Activated B cell treated with CpG ODN at 0.5 μM for 24 hours (primary cell): Measurements from ENCODE around the gene MAP4K2. TPM values are rescaled to one million over a fixed set of nuclear protein-coding genes. Genes with fewer than 3 reads are reported as not detected.

Source experiments
- ATAC-seq: fragments of 200-7000 bp; cut with Tn5 transposase; one replicate; pipeline ENCODE4 v1.10.0; 2021; ENCODE audit warnings: low read depth, mild to moderate bottlenecking, moderate library complexity
- CTCF ChIA-PET: fragments of 350-600 bp; sonication (Branson Sonifier 250); formaldehyde crosslinking; loops from one replicate; lab custom pipeline; 2021; ENCODE audit warnings: antibody characterized with exemption; lab: Charles Lee
- POLR2A ChIA-PET: fragments of 350-600 bp; sonication (Branson Sonifier 250); formaldehyde crosslinking; loops from one replicate; lab custom pipeline; 2021; ENCODE audit warnings: antibody characterized with exemption; lab: Charles Lee
- DNase-seq: peaks from one replicate; pipeline ENCODE4 v3.0.0; 2022
- H3K27ac Mint-ChIP-seq: one replicate; pipeline ENCODE4 v1.8.0; 2020; ENCODE audit warnings: mixed read lengths
- H3K27me3 Mint-ChIP-seq: one replicate; pipeline ENCODE4 v1.8.0; 2021; ENCODE audit warnings: mixed read lengths
- H3K36me3 Mint-ChIP-seq: one replicate; pipeline ENCODE4 v1.8.0; 2021; ENCODE audit warnings: low read depth, mixed read lengths
- H3K4me1 Mint-ChIP-seq: one replicate; pipeline ENCODE4 v1.8.0; 2021; ENCODE audit warnings: mixed read lengths
- H3K4me3 Mint-ChIP-seq: one replicate; pipeline ENCODE4 v1.8.0; 2020; ENCODE audit warnings: mild to moderate bottlenecking, mixed read lengths
- H3K9me3 Mint-ChIP-seq: one replicate; pipeline ENCODE4 v1.8.0; 2020; ENCODE audit warnings: mixed read lengths
- intact Hi-C: fragments of 100-400 bp; cut with micrococcal nuclease; formaldehyde crosslinking; loops from one replicate; pipeline ENCODE4 v1.15.1; 2024
- total RNA-seq: library from RNA; stranded (reverse); gene quantifications from 2 replicates; pipeline ENCODE4 v1.2.3, GENCODE V29; 2022
- TF ChIP-seq, protein P1 (sequence below): fragments of 200-600 bp; IDR thresholded peaks from one replicate; pipeline ENCODE4 v1.8.0; 2022; ENCODE audit warnings: antibody characterized with exemption, mild to moderate bottlenecking

MAP4K2 gene
- total RNA-seq, 1 donor from 2014 or later = 73.6 TPM

DNA sequence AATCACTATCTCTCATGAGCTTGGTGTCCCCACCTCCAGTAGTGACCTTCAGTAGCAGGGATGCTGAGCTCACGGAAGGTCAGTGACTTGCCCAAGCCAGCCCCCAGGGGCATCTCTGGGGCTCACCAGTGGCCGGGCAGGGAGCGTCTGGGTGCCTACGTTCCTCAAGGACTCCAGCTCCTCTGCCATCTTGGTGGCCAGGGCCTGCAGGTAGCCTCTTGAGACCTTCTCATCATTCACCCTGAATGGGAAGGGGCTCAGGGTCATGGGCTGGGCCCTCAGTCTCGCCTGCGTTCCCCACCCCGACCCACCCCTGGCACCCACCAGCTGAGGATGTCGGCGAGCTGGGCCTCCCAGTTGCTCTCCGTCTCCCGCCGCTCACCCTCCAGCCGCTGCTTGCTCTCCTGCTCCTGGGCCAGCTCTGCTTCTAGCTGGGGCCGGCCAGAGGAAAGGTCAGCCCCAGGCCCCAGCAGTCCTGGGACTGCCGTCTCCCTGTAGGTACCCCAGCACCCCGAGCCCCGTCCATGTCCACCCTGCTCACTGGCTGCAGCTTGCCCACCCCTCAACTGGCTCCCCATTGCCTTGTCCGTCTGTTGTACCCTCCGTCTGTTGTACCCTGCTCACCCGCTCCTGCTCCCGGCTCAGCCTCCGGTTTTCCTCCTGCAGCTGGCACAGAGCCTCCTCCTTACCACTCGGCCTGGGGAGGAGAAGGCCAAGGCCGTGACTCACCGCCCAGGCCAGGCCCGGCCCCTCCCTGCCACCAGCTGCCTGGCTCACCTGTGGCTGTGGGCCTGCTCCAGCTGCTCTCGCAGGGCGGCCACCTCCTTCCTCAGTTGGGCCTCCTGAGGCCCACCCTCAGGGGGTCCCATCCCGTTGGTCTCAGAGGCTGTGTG is 32.0 kb upstream of the MAP4K2 start:
- TF ChIP-seq, protein P1, sequence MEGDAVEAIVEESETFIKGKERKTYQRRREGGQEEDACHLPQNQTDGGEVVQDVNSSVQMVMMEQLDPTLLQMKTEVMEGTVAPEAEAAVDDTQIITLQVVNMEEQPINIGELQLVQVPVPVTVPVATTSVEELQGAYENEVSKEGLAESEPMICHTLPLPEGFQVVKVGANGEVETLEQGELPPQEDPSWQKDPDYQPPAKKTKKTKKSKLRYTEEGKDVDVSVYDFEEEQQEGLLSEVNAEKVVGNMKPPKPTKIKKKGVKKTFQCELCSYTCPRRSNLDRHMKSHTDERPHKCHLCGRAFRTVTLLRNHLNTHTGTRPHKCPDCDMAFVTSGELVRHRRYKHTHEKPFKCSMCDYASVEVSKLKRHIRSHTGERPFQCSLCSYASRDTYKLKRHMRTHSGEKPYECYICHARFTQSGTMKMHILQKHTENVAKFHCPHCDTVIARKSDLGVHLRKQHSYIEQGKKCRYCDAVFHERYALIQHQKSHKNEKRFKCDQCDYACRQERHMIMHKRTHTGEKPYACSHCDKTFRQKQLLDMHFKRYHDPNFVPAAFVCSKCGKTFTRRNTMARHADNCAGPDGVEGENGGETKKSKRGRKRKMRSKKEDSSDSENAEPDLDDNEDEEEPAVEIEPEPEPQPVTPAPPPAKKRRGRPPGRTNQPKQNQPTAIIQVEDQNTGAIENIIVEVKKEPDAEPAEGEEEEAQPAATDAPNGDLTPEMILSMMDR = no peak
- no peak for DNase-seq
- CTCF ChIA-PET = no interaction called here
- H3K4me1 Mint-ChIP-seq = no peaks in the 10 kb centered on the region
- H3K27ac Mint-ChIP-seq = no peak overlapping the region
- no peak for ATAC-seq
- H3K9me3 Mint-ChIP-seq = no peaks in the 10 kb centered on the region
- POLR2A ChIA-PET = interaction anchor here (0.9 kb wide), 1 partner anchor 180 kb away, joined by 5 read pairs; no protein-coding TSS in a partner anchor
- H3K4me3 Mint-ChIP-seq = no peak overlapping the region
- intact Hi-C loops = no loop called here
- peaks cover 14% of the 10 kb centered on the region for H3K36me3 Mint-ChIP-seq
- H3K27me3 Mint-ChIP-seq = no peaks in the 10 kb centered on the region

DNA sequence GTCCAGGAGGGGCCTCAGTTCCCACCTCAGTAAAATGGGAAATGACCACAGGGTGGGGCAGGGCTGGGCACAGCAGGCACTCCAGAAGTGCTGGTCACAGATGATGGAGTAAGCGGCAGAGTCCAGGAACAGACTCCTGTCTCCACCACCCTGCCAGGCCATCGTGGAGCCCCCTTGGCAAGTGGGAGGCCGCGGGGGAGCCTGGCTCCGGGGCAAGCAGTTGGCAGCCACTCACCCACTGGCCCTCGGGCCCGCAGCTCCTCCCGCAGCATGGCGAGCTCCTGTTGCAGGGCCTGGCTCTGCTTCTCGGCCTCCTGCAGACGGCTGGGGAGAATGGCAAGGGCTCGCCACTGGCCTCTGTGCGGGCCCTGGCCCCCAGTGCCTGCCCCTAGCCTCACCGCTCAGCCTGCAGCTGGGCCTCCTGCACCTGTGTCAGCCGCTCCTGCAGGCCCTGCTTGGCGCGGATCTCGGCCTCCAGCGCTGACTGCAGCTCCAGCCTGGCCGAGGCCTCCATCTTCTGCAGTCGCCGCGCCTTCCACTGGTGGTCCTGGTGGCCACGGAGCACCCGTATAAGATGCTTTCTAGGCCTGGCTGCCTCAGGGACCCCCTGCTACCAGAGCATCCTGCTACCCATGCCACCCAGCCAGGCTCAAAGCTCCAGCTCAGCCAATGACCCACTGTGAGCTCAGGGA is 31.2 kb upstream of the MAP4K2 start:
- Mint-ChIP-seq H3K36me3 (peaks cover 9% of the 10 kb centered on the region), H3K27me3 (no peaks in the 10 kb centered on the region), H3K4me3 (no peak overlapping the region), H3K9me3 (no peaks in the 10 kb centered on the region), H3K4me1 (no peaks in the 10 kb centered on the region), H3K27ac (no peak overlapping the region)
- DNase-seq = no peak
- ChIA-PET POLR2A (interaction anchor here (0.9 kb wide), 1 partner anchor 181 kb away, joined by 5 read pairs; no protein-coding TSS in a partner anchor), CTCF (no interaction called here)
- ATAC-seq = no peak
- TF ChIP-seq, protein P1 = no peak
- intact Hi-C loops = no loop called here

DNA sequence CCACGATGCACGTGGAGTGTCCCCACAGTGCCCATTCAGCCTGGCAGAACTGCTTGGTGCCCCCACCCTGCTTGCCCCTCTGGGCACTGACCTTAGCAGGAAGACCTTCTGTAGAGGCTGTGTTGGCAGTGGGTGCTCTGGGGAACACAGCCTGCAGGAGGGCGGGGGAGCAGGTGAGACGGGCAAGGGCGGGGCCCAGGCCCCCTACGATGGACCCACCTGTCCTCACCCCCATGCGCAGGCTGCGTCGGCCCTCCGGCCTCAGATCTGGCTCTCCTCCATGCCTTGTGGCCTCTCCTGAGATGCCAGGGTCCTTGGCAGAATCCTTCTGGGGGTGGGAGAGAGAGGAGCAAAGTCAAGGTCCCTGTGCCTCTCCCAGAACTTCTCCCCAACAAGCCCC is 30.5 kb upstream of the MAP4K2 start:
- Mint-ChIP-seq H3K36me3 (peaks cover 9% of the 10 kb centered on the region), H3K4me3 (no peak overlapping the region), H3K27me3 (no peaks in the 10 kb centered on the region), H3K27ac (no peak overlapping the region), H3K9me3 (no peaks in the 10 kb centered on the region), H3K4me1 (peaks cover 2% of the 10 kb centered on the region)
- CTCF ChIA-PET = no interaction called here
- intact Hi-C loops = no loop called here
- POLR2A ChIA-PET = interaction anchor here (0.9 kb wide), 1 partner anchor 182 kb away, joined by 5 read pairs; no protein-coding TSS in a partner anchor
- TF ChIP-seq, protein P1 = no peak
- no peak for DNase-seq
- ATAC-seq = no peak

DNA sequence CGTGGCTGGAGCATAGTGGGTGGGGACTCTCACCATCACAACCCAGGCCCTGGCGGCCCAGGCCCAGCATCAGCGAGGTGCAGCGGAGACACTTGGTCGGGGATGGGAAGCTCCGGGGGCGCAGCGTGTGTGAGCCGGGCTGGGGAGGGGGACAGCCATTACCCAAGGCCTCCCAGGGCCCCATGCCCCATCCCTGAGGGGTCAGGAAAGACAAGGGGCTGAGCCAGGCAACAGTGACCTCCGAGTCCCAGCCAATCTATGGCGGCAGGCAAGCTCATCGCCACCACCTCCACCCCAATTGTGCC is 30.1 kb upstream of the MAP4K2 start:
- ChIA-PET CTCF (no interaction called here), POLR2A (no interaction called here)
- intact Hi-C loops = no loop called here
- Mint-ChIP-seq H3K9me3 (no peaks in the 10 kb centered on the region), H3K4me1 (peaks cover 2% of the 10 kb centered on the region), H3K36me3 (peaks cover 9% of the 10 kb centered on the region), H3K27ac (no peak overlapping the region), H3K27me3 (no peaks in the 10 kb centered on the region), H3K4me3 (no peak overlapping the region)
- ATAC-seq (no peak), DNase-seq (no peak)
- TF ChIP-seq, protein P1 = no peak

DNA sequence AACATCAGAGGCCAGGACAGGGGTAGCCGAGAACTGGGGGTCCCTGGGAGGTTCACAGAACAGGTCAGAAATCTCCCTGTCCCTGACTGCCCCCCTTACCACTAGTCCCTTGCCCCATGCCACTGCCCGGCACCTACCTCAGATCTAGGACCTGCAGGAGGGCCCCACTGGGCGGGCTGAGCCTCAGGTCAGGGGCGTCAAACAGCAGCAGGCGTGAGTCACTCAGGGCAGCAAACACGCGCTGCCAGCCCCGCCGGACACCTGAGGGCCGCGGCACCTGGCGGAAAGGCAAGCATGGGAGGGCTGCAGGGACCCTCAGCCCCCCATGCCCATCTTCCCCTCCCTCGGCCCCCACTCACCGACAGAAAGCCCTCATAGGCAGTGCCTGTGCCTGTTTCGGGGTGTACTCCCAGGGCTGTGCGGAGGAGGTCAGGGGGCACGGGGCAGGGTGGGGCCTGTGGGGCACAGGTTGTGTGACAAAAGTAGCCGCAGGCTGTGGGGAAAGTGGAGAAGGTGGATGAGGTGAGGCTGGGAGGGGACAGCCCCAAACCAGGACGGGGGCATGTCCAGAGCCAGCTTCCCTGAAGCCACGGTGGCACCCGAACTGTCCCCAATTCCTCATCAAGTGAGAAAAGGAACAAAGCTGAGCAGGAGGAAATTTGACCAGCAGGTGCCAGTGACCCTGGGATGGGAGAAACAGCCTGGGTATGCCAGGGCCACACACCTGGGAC is 29.6 kb upstream of the MAP4K2 start:
- intact Hi-C loops = no loop called here
- Mint-ChIP-seq H3K27ac (no peak overlapping the region), H3K9me3 (no peaks in the 10 kb centered on the region), H3K4me1 (peaks cover 2% of the 10 kb centered on the region), H3K36me3 (peaks cover 11% of the 10 kb centered on the region), H3K4me3 (no peak overlapping the region), H3K27me3 (no peaks in the 10 kb centered on the region)
- TF ChIP-seq, protein P1 = no peak
- no peak for ATAC-seq
- CTCF ChIA-PET = no interaction called here
- DNase-seq = no peak
- POLR2A ChIA-PET = no interaction called here
